Measurements from ENCODE around the gene HRG. TPM values are rescaled to one million over a fixed set of nuclear protein-coding genes. Genes with fewer than 3 reads are reported as not detected.

Gene HRG
- total and polyA plus RNA-seq, 2 donors (not counting 3 experiments of a cell fraction or from before 2014, with no cell fraction given), result not detected

DNA sequence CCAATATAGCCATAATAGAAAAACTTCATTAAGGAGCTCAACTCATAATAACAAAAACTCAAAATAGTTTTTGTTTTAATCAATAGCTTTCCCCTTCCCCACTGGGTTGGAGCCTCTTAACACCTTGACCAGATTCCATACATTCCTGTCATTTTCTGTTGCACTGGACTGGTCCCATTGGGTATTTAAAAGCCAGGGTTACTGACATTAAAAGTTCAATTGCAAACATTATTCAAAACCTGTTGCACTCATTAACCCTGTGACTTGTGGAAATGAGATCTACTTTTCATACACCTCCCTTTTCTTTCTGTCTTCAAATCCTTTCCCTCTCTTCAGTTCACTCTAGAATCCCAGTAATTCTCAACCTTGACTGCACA lies 1.7 kb upstream of the HRG start:
- Histone ChIP-seq H4K20me1 (replicated peaks; ENCODE audit: control insufficient read depth, extremely low read depth, insufficient read depth, low read length) (no peaks in the 10 kb centered on the region), H2AFZ (ENCODE audit: low read depth, low read length) (no peak overlapping the region), H3K36me3 (ENCODE audit: control insufficient read depth in 2 of 2, extremely low read depth in 1 of 2, insufficient read depth in 2 of 2, low read length in 2 of 2) (no peaks in the 10 kb centered on the region), H3K4me2 (ENCODE audit: insufficient read depth, low read length) (no peak overlapping the region), H3K27me3 (ENCODE audit: control insufficient read depth in 2 of 2, insufficient read depth in 2 of 2, low read length in 2 of 2) (peaks cover 0 to 2% of the 10 kb centered on the region in 2 experiments), H3K9me1 (replicated peaks; ENCODE audit: control insufficient read depth, extremely low read depth, insufficient read depth, low read length) (no peaks in the 10 kb centered on the region), H3K79me2 (ENCODE audit: control insufficient read depth, insufficient read depth, low read length) (no peaks in the 10 kb centered on the region), H3K27ac (ENCODE audit: insufficient read depth, low read depth, low read length) (no peak overlapping the region), H3K9ac (replicated peaks; ENCODE audit: extremely low read depth, insufficient read depth, low read length) (no peak overlapping the region), H3K9me3 (replicated peaks; ENCODE audit: control insufficient read depth, insufficient read depth, low read length) (no peaks in the 10 kb centered on the region), H3K4me1 (ENCODE audit: control insufficient read depth, extremely low read depth, insufficient read depth, low read length) (no peaks in the 10 kb centered on the region), H3K4me3 (replicated peaks in 1 of 3; ENCODE audit: insufficient read depth in 1 of 3, low read depth in 1 of 3, low read length in 3 of 3) (no peak overlapping the region)
- CTCF ChIA-PET, result no interaction called here
- TF ChIP-seq, protein P1, sequence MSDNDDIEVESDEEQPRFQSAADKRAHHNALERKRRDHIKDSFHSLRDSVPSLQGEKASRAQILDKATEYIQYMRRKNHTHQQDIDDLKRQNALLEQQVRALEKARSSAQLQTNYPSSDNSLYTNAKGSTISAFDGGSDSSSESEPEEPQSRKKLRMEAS (IDR thresholded peaks at IDR 0.05; ENCODE audit: insufficient read depth, insufficient read length), result no peak
- BruUV-seq (replicated peaks), result no TSS peak
- no peak for DNase-seq (ENCODE audit: low read depth, low spot score)
- no peak for FAIRE-seq
- dilution Hi-C loops (cut with MboI; ENCODE audit: extremely low pct_ligation_motif_present, low sequenced_read_pairs), result no loop called here
- POLR2A ChIA-PET, result no interaction called here
- intact Hi-C loops (cut with micrococcal nuclease), result no loop called here

DNA sequence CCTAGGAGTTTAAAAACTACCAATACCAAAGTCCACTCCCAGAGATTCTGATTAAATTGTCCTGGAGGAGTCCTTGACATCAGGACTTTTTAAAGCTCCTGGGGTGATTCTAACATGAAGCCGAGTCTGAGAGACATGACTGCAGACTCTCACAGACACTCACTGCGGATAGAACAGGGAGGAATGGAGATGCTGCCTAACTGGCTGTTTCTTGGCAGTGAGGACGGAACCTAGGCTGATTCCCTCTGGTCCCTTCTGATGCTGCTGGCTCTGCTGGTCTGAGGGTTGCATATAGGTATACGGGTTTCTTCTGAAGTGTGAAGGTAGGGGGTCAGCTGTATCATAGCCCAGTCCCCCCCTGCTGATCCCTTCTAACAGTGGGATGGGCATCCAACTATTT lies 1.3 kb upstream of the HRG start:
- no peaks in the 10 kb centered on the region for H3K9me3 ChIP-seq (replicated peaks; ENCODE audit: control insufficient read depth, insufficient read depth, low read length)
- no peaks in the 10 kb centered on the region for H4K20me1 ChIP-seq (replicated peaks; ENCODE audit: control insufficient read depth, extremely low read depth, insufficient read depth, low read length)
- intact Hi-C loops (cut with micrococcal nuclease), result no loop called here
- peaks cover 0 to 2% of the 10 kb centered on the region in 2 experiments for H3K27me3 ChIP-seq (ENCODE audit: control insufficient read depth in 2 of 2, insufficient read depth in 2 of 2, low read length in 2 of 2)
- no peak overlapping the region for H3K4me3 ChIP-seq (replicated peaks in 1 of 3; ENCODE audit: insufficient read depth in 1 of 3, low read depth in 1 of 3, low read length in 3 of 3)
- H3K27ac ChIP-seq (ENCODE audit: insufficient read depth, low read depth, low read length), result no peak overlapping the region
- no peak for FAIRE-seq
- no peaks in the 10 kb centered on the region for H3K36me3 ChIP-seq (ENCODE audit: control insufficient read depth in 2 of 2, extremely low read depth in 1 of 2, insufficient read depth in 2 of 2, low read length in 2 of 2)
- TF ChIP-seq POLR2AphosphoS5 (IDR thresholded peaks at IDR 0.05; ENCODE audit: insufficient read depth, low read depth, low read length) (no peak), GATA2 (IDR thresholded peaks at IDR 0.05; ENCODE audit: insufficient read depth, insufficient read length, low read depth, low read length) (no peak), MYC (IDR thresholded peaks at IDR 0.05; ENCODE audit: low read depth, low read length) (no peak), JUN (IDR thresholded peaks at IDR 0.05; ENCODE audit: borderline replicate concordance, insufficient read depth, insufficient read length, low read depth) (no peak), EZH2 (IDR thresholded peaks at IDR 0.05; ENCODE audit: borderline replicate concordance, low read depth, low read length, severe bottlenecking) (no peak), POLR2A (IDR thresholded peaks at IDR 0.05; ENCODE audit: low read depth, low read length) (no peak), FOS (IDR thresholded peaks at IDR 0.05; ENCODE audit: borderline replicate concordance, insufficient read depth, low read length) (no peak)
- TF ChIP-seq, protein P2, sequence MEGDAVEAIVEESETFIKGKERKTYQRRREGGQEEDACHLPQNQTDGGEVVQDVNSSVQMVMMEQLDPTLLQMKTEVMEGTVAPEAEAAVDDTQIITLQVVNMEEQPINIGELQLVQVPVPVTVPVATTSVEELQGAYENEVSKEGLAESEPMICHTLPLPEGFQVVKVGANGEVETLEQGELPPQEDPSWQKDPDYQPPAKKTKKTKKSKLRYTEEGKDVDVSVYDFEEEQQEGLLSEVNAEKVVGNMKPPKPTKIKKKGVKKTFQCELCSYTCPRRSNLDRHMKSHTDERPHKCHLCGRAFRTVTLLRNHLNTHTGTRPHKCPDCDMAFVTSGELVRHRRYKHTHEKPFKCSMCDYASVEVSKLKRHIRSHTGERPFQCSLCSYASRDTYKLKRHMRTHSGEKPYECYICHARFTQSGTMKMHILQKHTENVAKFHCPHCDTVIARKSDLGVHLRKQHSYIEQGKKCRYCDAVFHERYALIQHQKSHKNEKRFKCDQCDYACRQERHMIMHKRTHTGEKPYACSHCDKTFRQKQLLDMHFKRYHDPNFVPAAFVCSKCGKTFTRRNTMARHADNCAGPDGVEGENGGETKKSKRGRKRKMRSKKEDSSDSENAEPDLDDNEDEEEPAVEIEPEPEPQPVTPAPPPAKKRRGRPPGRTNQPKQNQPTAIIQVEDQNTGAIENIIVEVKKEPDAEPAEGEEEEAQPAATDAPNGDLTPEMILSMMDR (IDR thresholded peaks at IDR 0.05; ENCODE audit: extremely low read depth in 1 of 2, insufficient read depth in 1 of 2, low read depth in 1 of 2, low read length in 2 of 2), result no peak
- TF ChIP-seq, protein P1 (IDR thresholded peaks at IDR 0.05; ENCODE audit: insufficient read depth, insufficient read length), result no peak
- BruUV-seq (replicated peaks), result no TSS peak
- POLR2A ChIA-PET, result no interaction called here
- no peaks in the 10 kb centered on the region for H3K9me1 ChIP-seq (replicated peaks; ENCODE audit: control insufficient read depth, extremely low read depth, insufficient read depth, low read length)
- no peak overlapping the region for H3K4me2 ChIP-seq (ENCODE audit: insufficient read depth, low read length)
- CTCF ChIA-PET, result no interaction called here
- no peaks in the 10 kb centered on the region for H3K4me1 ChIP-seq (ENCODE audit: control insufficient read depth, extremely low read depth, insufficient read depth, low read length)
- H3K9ac ChIP-seq (replicated peaks; ENCODE audit: extremely low read depth, insufficient read depth, low read length), result no peak overlapping the region
- DNase-seq (ENCODE audit: low read depth, low spot score), result no peak
- H3K79me2 ChIP-seq (ENCODE audit: control insufficient read depth, insufficient read depth, low read length), result no peaks in the 10 kb centered on the region
- H2AFZ ChIP-seq (ENCODE audit: low read depth, low read length), result no peak overlapping the region
- dilution Hi-C loops (cut with MboI; ENCODE audit: extremely low pct_ligation_motif_present, low sequenced_read_pairs), result no loop called here

Measured in endothelial cell of umbilical vein (primary cell).